Measurements from ENCODE around the gene ANO7. TPM values are rescaled to one million over a fixed set of nuclear protein-coding genes. Genes with fewer than 3 reads are reported as not detected.

Gene ANO7
- total RNA-seq, 1 donor from 2014 or later = 2.1 TPM

GRCh38 chr2:241219856-241220356, 31.4 kb downstream of the ANO7 start:
- peaks cover 2% of the 10 kb centered on the region for H3K36me3 Mint-ChIP-seq (ENCODE audit: low read depth)
- H3K27ac Mint-ChIP-seq = peak overlapping the region; percentile 18
- intact Hi-C loops (cut with micrococcal nuclease) = loop anchor here (5.0 kb wide), 2 partner anchors 137 to 368 kb away; partner anchors contain the start of gene FARP2
- H3K9me3 Mint-ChIP-seq = no peaks in the 10 kb centered on the region
- H3K4me1 Mint-ChIP-seq (ENCODE audit: low read depth) = peaks cover 18% of the 10 kb centered on the region
- no peak for DNase-seq (ENCODE audit: low spot score)
- H3K27me3 Mint-ChIP-seq (ENCODE audit: insufficient read depth) = peaks cover 21% of the 10 kb centered on the region
- H3K4me3 Mint-ChIP-seq = no peak overlapping the region

- H3K27ac Mint-ChIP-seq = no peak overlapping the region
- DNase-seq (ENCODE audit: low spot score) = no peak
- no peak overlapping the region for H3K4me3 Mint-ChIP-seq
- H3K4me1 Mint-ChIP-seq (ENCODE audit: low read depth) = peaks cover 17% of the 10 kb centered on the region
- H3K36me3 Mint-ChIP-seq (ENCODE audit: low read depth) = peaks cover 9% of the 10 kb centered on the region
- H3K9me3 Mint-ChIP-seq = no peaks in the 10 kb centered on the region
- intact Hi-C loops (cut with micrococcal nuclease) = no loop called here
- peaks cover 11% of the 10 kb centered on the region for H3K27me3 Mint-ChIP-seq (ENCODE audit: insufficient read depth)
Observed at GRCh38 chr2:241223211-241224017, 34.9 kb downstream of the ANO7 start.

GRCh38 chr2:241224018-241224850, 35.8 kb downstream of the ANO7 start:
- no peak for DNase-seq (ENCODE audit: low spot score)
- Mint-ChIP-seq H3K27ac (peak overlapping the region; percentile 4), H3K4me3 (no peak overlapping the region), H3K9me3 (no peaks in the 10 kb centered on the region), H3K36me3 (ENCODE audit: low read depth) (peaks cover 13% of the 10 kb centered on the region), H3K27me3 (ENCODE audit: insufficient read depth) (peaks cover 6% of the 10 kb centered on the region), H3K4me1 (ENCODE audit: low read depth) (peaks cover 9% of the 10 kb centered on the region)
- intact Hi-C loops (cut with micrococcal nuclease) = no loop called here

- Mint-ChIP-seq H3K36me3 (ENCODE audit: low read depth) (peaks cover 14% of the 10 kb centered on the region), H3K27me3 (ENCODE audit: insufficient read depth) (peaks cover 2% of the 10 kb centered on the region), H3K4me3 (no peak overlapping the region), H3K4me1 (ENCODE audit: low read depth) (peaks cover 2% of the 10 kb centered on the region), H3K27ac (no peak overlapping the region), H3K9me3 (no peaks in the 10 kb centered on the region)
- no peak for DNase-seq (ENCODE audit: low spot score)
- intact Hi-C loops (cut with micrococcal nuclease) = no loop called here
Observed at GRCh38 chr2:241224851-241225438, 36.5 kb downstream of the ANO7 start.

GRCh38 chr2:241225545-241225944, 37.1 kb downstream of the ANO7 start:
- Mint-ChIP-seq H3K9me3 (no peaks in the 10 kb centered on the region), H3K4me3 (no peak overlapping the region), H3K27ac (no peak overlapping the region), H3K27me3 (ENCODE audit: insufficient read depth) (no peaks in the 10 kb centered on the region), H3K36me3 (ENCODE audit: low read depth) (peaks cover 18% of the 10 kb centered on the region), H3K4me1 (ENCODE audit: low read depth) (no peaks in the 10 kb centered on the region)
- intact Hi-C loops (cut with micrococcal nuclease) = no loop called here
- no peak for DNase-seq (ENCODE audit: low spot score)

- Mint-ChIP-seq H3K4me1 (ENCODE audit: low read depth) (no peaks in the 10 kb centered on the region), H3K36me3 (ENCODE audit: low read depth) (peaks cover 18% of the 10 kb centered on the region), H3K27ac (peak overlapping the region; percentile 18), H3K9me3 (no peaks in the 10 kb centered on the region), H3K4me3 (no peak overlapping the region), H3K27me3 (ENCODE audit: insufficient read depth) (no peaks in the 10 kb centered on the region)
- DNase-seq (ENCODE audit: low spot score) = no peak
- intact Hi-C loops (cut with micrococcal nuclease) = no loop called here
Observed at GRCh38 chr2:241225983-241226382, 37.5 kb downstream of the ANO7 start.

GRCh38 chr2:241226723-241227572, 38.5 kb downstream of the ANO7 start:
- no peak overlapping the region for H3K4me3 Mint-ChIP-seq
- no peaks in the 10 kb centered on the region for H3K27me3 Mint-ChIP-seq (ENCODE audit: insufficient read depth)
- H3K4me1 Mint-ChIP-seq (ENCODE audit: low read depth) = peaks cover 7% of the 10 kb centered on the region
- H3K36me3 Mint-ChIP-seq (ENCODE audit: low read depth) = peaks cover 25% of the 10 kb centered on the region
- H3K9me3 Mint-ChIP-seq = no peaks in the 10 kb centered on the region
- intact Hi-C loops (cut with micrococcal nuclease) = no loop called here
- no peak for DNase-seq (ENCODE audit: low spot score)
- H3K27ac Mint-ChIP-seq = no peak overlapping the region

GRCh38 chr2:241227594-241227993, 39.1 kb downstream of the ANO7 start:
- H3K27me3 Mint-ChIP-seq (ENCODE audit: insufficient read depth) = no peaks in the 10 kb centered on the region
- peaks cover 29% of the 10 kb centered on the region for H3K36me3 Mint-ChIP-seq (ENCODE audit: low read depth)
- H3K27ac Mint-ChIP-seq = no peak overlapping the region
- intact Hi-C loops (cut with micrococcal nuclease) = no loop called here
- H3K4me3 Mint-ChIP-seq = no peak overlapping the region
- H3K9me3 Mint-ChIP-seq = no peaks in the 10 kb centered on the region
- DNase-seq (ENCODE audit: low spot score) = no peak
- H3K4me1 Mint-ChIP-seq (ENCODE audit: low read depth) = peaks cover 7% of the 10 kb centered on the region

GRCh38 chr2:241228081-241228859, 39.8 kb downstream of the ANO7 start:
- H3K36me3 Mint-ChIP-seq (ENCODE audit: low read depth) = peaks cover 32% of the 10 kb centered on the region

GRCh38 chr2:241228860-241229516, 40.5 kb downstream of the ANO7 start:
- intact Hi-C loops (cut with micrococcal nuclease) = no loop called here
- no peak overlapping the region for H3K4me3 Mint-ChIP-seq
- H3K27me3 Mint-ChIP-seq (ENCODE audit: insufficient read depth) = no peaks in the 10 kb centered on the region
- peaks cover 39% of the 10 kb centered on the region for H3K36me3 Mint-ChIP-seq (ENCODE audit: low read depth)
- DNase-seq (ENCODE audit: low spot score) = no peak
- no peak overlapping the region for H3K27ac Mint-ChIP-seq
- peaks cover 7% of the 10 kb centered on the region for H3K4me1 Mint-ChIP-seq (ENCODE audit: low read depth)
- no peaks in the 10 kb centered on the region for H3K9me3 Mint-ChIP-seq

More at GRCh38 chr2:241228081-241228859, 39.8 kb downstream of the ANO7 start:
- H3K9me3 Mint-ChIP-seq = no peaks in the 10 kb centered on the region
- intact Hi-C loops (cut with micrococcal nuclease) = no loop called here
- no peak overlapping the region for H3K27ac Mint-ChIP-seq
- H3K4me1 Mint-ChIP-seq (ENCODE audit: low read depth) = peaks cover 7% of the 10 kb centered on the region
- DNase-seq (ENCODE audit: low spot score) = no peak
- no peak overlapping the region for H3K4me3 Mint-ChIP-seq
- H3K27me3 Mint-ChIP-seq (ENCODE audit: insufficient read depth) = no peaks in the 10 kb centered on the region
